Measurements from ENCODE around the gene SMIM35.

The SMIM35 gene

GRCh38 chr11:118086913-118087768 lies at the start of gene SMIM35:
Gene SMIM35 (minus strand): TSS chr11:118086963. CDS start chr11:118086757, 206 bp downstream.
- no peak for DNase-seq

- DNase-seq: no peak
These were observed 49.6 kb upstream of the SMIM35 start for GRCh38 chr11:118136341-118136740.

- no peak for DNase-seq
These were observed 49.0 kb upstream of the SMIM35 start for GRCh38 chr11:118135796-118136165.

- no peak for DNase-seq
These were observed 48.5 kb upstream of the SMIM35 start for GRCh38 chr11:118135051-118135795.

GRCh38 chr11:118133816-118134215 lies 47.1 kb upstream of the SMIM35 start:
- no peak for DNase-seq

GRCh38 chr11:118132385-118133151 lies 45.8 kb upstream of the SMIM35 start:
- DNase-seq: no peak

GRCh38 chr11:118129471-118130172 lies 42.9 kb upstream of the SMIM35 start:
- no peak for DNase-seq

GRCh38 chr11:118128721-118129470 lies 42.1 kb upstream of the SMIM35 start:
- no peak for DNase-seq

GRCh38 chr11:118128310-118128709 lies 41.5 kb upstream of the SMIM35 start:
- no peak for DNase-seq

- DNase-seq: no peak
These were observed 39.5 kb upstream of the SMIM35 start for GRCh38 chr11:118126082-118126838.

GRCh38 chr11:118124929-118125535 lies 38.3 kb upstream of the SMIM35 start:
- DNase-seq: no peak

GRCh38 chr11:118120793-118121192 lies 34.0 kb upstream of the SMIM35 start:
- DNase-seq: no peak

GRCh38 chr11:118117790-118118601 lies 31.2 kb upstream of the SMIM35 start:
- no peak for DNase-seq

- no peak for DNase-seq
These were observed 28.3 kb upstream of the SMIM35 start for GRCh38 chr11:118115048-118115447.

GRCh38 chr11:118114266-118114665 lies 27.5 kb upstream of the SMIM35 start:
- DNase-seq: no peak

- no peak for DNase-seq
These were observed 26.1 kb upstream of the SMIM35 start for GRCh38 chr11:118112711-118113430.

- no peak for DNase-seq
These were observed 24.9 kb upstream of the SMIM35 start for GRCh38 chr11:118111744-118112035.

GRCh38 chr11:118111019-118111743 lies 24.4 kb upstream of the SMIM35 start:
- DNase-seq: no peak

GRCh38 chr11:118109231-118109630 lies 22.5 kb upstream of the SMIM35 start:
- no peak for DNase-seq

Measured in CD4-positive, alpha-beta T cell treated with Interleukin-6 for 4 hours (primary cell).